Measurements from ENCODE around the gene CDK6.

The CDK6 gene

DNA sequence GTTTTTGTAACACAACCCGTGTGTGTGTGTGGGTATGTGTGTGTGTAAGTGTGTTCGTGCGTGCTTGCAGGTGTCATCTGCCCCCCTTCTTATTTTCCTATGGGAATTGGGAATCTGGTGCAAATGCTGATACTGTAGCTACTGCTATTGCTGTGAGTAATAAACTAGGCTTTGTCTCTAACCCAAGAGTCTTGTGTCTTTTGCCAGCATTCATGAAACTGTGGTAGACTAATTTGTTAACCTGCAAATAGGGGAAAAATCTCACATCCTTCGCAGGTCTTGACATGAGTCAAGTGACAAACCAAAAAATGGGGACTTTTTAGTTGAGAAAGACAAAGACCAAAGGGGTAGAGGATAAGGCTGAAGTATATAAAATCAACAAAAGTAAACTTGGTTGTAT is 188.3 kb downstream of the CDK6 start:
- 100% methylated on average over 1 of the region's 4 CpGs for WGBS (ENCODE audit: insufficient coverage)
- DNase-seq = no peak
- H3K9me3 ChIP-seq (ENCODE audit: control extremely low read depth in 1 of 5, control insufficient read depth in 4 of 5, insufficient read depth in 2 of 5, low read depth in 1 of 5, low read length in 4 of 5) = no peaks in the 10 kb centered on the region
- CTCF ChIA-PET = interaction anchor here (0.8 to 1.6 kb wide), 2 partner anchors 27 to 185 kb away, joined by 3 read pairs; no protein-coding TSS in a partner anchor
- H3K27me3 ChIP-seq (replicated peaks in 2 of 5; ENCODE audit: control insufficient read depth in 4 of 5, insufficient read depth in 5 of 5, low read length in 4 of 5) = no peaks in the 10 kb centered on the region
- H3K36me3 ChIP-seq (ENCODE audit: control insufficient read depth in 4 of 4, insufficient read depth in 4 of 4, low read length in 3 of 4) = peaks cover 18 to 58% (median 30%) of the 10 kb centered on the region in 4 experiments
- H3K27ac ChIP-seq (ENCODE audit: insufficient read depth in 1 of 2, low read depth in 1 of 2, low read length in 2 of 2, poor library complexity in 1 of 2, severe bottlenecking in 2 of 2) = peak overlapping the region in 1 of 2 experiments; percentile 37
- H3K4me3 ChIP-seq (ENCODE audit: control insufficient read depth in 1 of 7, extremely low read depth in 1 of 7, insufficient read depth in 4 of 7, low read depth in 2 of 7, low read length in 6 of 7) = no peak overlapping the region
- POLR2A ChIA-PET = no interaction called here
- peaks cover 16 to 70% (median 44%) of the 10 kb centered on the region in 4 experiments for H3K4me1 ChIP-seq (ENCODE audit: control extremely low read depth in 1 of 4, control insufficient read depth in 4 of 4, insufficient read depth in 4 of 4, low read length in 3 of 4)

DNA sequence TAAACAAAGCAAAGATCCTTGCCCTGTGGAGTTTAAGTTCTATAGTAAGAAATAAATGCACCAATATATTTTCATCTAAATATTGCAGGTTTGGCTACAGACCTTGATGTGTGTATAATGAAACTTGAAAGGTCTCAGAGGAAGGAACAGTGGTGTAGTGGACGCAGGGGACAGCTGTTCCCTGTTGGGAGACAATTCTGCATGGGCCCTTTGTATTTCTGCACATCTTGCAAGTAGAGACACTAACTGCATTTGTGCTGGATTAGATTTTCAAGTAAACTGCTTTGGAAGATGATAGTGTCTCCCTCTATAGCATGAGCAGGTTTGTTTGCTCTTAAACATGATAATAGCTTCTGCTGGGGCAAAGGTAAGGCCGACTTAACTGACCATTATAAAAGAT is 188.7 kb downstream of the CDK6 start:
- Histone ChIP-seq H3K4me1 (ENCODE audit: control extremely low read depth in 1 of 4, control insufficient read depth in 4 of 4, insufficient read depth in 4 of 4, low read length in 3 of 4) (peaks cover 16 to 72% (median 48%) of the 10 kb centered on the region in 4 experiments), H3K9me3 (ENCODE audit: control extremely low read depth in 1 of 5, control insufficient read depth in 4 of 5, insufficient read depth in 2 of 5, low read depth in 1 of 5, low read length in 4 of 5) (no peaks in the 10 kb centered on the region), H3K36me3 (ENCODE audit: control insufficient read depth in 4 of 4, insufficient read depth in 4 of 4, low read length in 3 of 4) (peaks cover 17 to 54% (median 28%) of the 10 kb centered on the region in 4 experiments), H3K27me3 (replicated peaks in 2 of 5; ENCODE audit: control insufficient read depth in 4 of 5, insufficient read depth in 5 of 5, low read length in 4 of 5) (no peaks in the 10 kb centered on the region), H3K27ac (ENCODE audit: insufficient read depth in 1 of 2, low read depth in 1 of 2, low read length in 2 of 2, poor library complexity in 1 of 2, severe bottlenecking in 2 of 2) (peak overlapping the region in 1 of 2 experiments; percentile 37), H3K4me3 (ENCODE audit: control insufficient read depth in 1 of 7, extremely low read depth in 1 of 7, insufficient read depth in 4 of 7, low read depth in 2 of 7, low read length in 6 of 7) (no peak overlapping the region)
- WGBS (ENCODE audit: insufficient coverage) = 100% methylated on average over 1 of the region's 2 CpGs
- CTCF ChIA-PET = interaction anchor here (1.6 kb wide), 1 partner anchor 28 kb away, joined by 3 read pairs; no protein-coding TSS in a partner anchor
- DNase-seq = no peak
- POLR2A ChIA-PET = no interaction called here

DNA sequence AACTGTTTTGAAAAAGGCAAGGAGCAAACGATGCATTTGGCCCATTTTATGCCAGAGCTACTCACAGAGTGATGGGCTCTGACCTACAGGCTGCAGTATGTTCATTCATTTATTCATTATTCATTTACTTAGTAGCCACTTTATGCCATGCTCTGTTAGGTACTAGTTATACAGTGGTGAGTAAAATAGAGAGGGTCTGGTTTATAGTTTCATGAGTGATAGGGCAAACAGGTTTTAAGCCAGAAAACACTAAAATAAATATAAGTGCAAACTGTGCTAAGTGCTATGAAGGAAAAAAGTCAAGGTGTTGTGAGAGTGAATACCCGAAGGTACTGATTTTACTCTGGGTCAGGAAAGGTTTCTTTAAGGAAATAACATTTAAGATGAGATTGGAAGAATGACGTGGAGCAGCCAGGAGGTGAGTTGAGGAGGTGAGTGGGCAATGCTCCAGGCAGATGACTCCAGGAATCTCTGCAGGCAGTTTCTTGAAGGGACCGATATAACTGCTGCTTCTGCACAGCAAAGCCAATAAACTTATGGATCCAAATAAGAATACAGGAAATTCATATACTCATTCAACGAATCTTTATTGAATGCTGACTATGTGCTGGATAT is 189.3 kb downstream of the CDK6 start:
- H3K36me3 ChIP-seq (ENCODE audit: control insufficient read depth in 4 of 4, insufficient read depth in 4 of 4, low read length in 3 of 4) = peaks cover 17 to 52% (median 26%) of the 10 kb centered on the region in 4 experiments
- 100% methylated on average over 3 of the region's 5 CpGs for WGBS (ENCODE audit: insufficient coverage)
- H3K4me1 ChIP-seq (ENCODE audit: control extremely low read depth in 1 of 4, control insufficient read depth in 4 of 4, insufficient read depth in 4 of 4, low read length in 3 of 4) = peaks cover 17 to 78% (median 53%) of the 10 kb centered on the region in 4 experiments
- H3K27ac ChIP-seq (ENCODE audit: insufficient read depth in 1 of 2, low read depth in 1 of 2, low read length in 2 of 2, poor library complexity in 1 of 2, severe bottlenecking in 2 of 2) = peak overlapping the region; percentile 4 to 90
- no peak for DNase-seq
- no peak overlapping the region for H3K4me3 ChIP-seq (ENCODE audit: control insufficient read depth in 1 of 7, extremely low read depth in 1 of 7, insufficient read depth in 4 of 7, low read depth in 2 of 7, low read length in 6 of 7)
- ChIA-PET POLR2A (no interaction called here), CTCF (interaction anchor here (1.9 to 2.2 kb wide), 2 partner anchors 16 to 42 kb away, joined by 4 to 5 read pairs; no protein-coding TSS in a partner anchor)
- no peaks in the 10 kb centered on the region for H3K9me3 ChIP-seq (ENCODE audit: control extremely low read depth in 1 of 5, control insufficient read depth in 4 of 5, insufficient read depth in 2 of 5, low read depth in 1 of 5, low read length in 4 of 5)
- no peaks in the 10 kb centered on the region for H3K27me3 ChIP-seq (replicated peaks in 2 of 5; ENCODE audit: control insufficient read depth in 4 of 5, insufficient read depth in 5 of 5, low read length in 4 of 5)

DNA sequence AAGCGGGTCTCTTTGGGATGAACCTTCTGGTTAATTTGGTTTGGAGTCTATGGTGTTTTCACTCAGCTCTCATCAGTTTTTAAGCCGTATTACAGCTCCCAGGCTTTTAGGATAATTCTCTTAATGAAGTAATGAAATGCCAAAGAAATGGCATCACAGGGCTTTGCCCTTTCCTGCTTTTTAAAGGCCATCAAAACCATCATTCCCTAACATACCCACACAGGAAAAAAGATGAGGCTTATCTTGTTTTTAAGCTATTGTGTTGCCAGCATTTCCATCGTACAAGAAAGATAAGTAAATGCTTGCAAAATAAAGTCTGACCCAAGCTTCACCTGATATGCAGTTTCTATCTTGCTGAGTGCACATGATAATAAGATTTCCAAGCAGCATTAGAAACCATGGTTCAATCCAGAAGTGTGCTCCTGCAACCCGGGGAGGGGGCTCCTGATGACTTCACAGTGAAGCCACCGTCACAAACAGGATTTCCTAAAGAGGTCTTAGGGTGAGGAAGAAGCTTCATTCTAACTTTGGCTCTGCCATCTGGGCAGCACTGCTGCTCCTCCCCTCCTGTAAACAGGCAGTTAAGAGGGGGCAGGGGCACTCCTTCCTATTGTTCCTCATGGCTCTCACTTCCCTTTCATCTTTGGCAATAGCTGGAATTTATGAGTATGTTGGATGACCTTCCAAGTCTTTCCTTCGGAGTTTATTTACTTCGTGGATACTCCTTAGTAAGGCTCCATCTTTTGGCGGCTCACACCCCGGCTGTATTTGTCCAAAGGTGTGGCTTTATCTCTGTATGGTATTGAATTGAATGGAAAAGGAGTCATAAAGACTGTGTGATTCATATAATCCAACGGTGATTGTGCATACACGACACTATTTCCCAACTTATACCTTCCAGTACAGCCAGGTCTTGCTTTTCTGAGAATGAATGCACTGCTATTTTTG is 191.0 kb downstream of the CDK6 start:
- CTCF ChIA-PET = interaction anchor here (0.6 to 3.5 kb wide), 11 partner anchors 7 to 185 kb away, joined by 3 to 22 read pairs (median 4); no protein-coding TSS in a partner anchor
- Histone ChIP-seq H3K27me3 (replicated peaks in 2 of 5; ENCODE audit: control insufficient read depth in 4 of 5, insufficient read depth in 5 of 5, low read length in 4 of 5) (no peaks in the 10 kb centered on the region), H3K27ac (ENCODE audit: insufficient read depth in 1 of 2, low read depth in 1 of 2, low read length in 2 of 2, poor library complexity in 1 of 2, severe bottlenecking in 2 of 2) (peak overlapping the region; percentile 59 to 90), H3K4me3 (ENCODE audit: control insufficient read depth in 1 of 7, extremely low read depth in 1 of 7, insufficient read depth in 4 of 7, low read depth in 2 of 7, low read length in 6 of 7) (peak overlapping the region in 1 of 7 experiments; percentile 10), H3K36me3 (ENCODE audit: control insufficient read depth in 4 of 4, insufficient read depth in 4 of 4, low read length in 3 of 4) (peaks cover 14 to 48% (median 22%) of the 10 kb centered on the region in 4 experiments), H3K4me1 (ENCODE audit: control extremely low read depth in 1 of 4, control insufficient read depth in 4 of 4, insufficient read depth in 4 of 4, low read length in 3 of 4) (peaks cover 27 to 95% (median 65%) of the 10 kb centered on the region in 4 experiments), H3K9me3 (ENCODE audit: control extremely low read depth in 1 of 5, control insufficient read depth in 4 of 5, insufficient read depth in 2 of 5, low read depth in 1 of 5, low read length in 4 of 5) (no peaks in the 10 kb centered on the region)
- WGBS (ENCODE audit: insufficient coverage) = 47% methylated on average over 3 of the region's 11 CpGs
- POLR2A ChIA-PET = interaction anchor here (0.6 to 1.0 kb wide), 5 partner anchors 10 to 189 kb away, joined by 3 to 5 read pairs (median 3); no protein-coding TSS in a partner anchor
- peak in 2 of 3 donors; percentile 77 to 79 for DNase-seq

DNA sequence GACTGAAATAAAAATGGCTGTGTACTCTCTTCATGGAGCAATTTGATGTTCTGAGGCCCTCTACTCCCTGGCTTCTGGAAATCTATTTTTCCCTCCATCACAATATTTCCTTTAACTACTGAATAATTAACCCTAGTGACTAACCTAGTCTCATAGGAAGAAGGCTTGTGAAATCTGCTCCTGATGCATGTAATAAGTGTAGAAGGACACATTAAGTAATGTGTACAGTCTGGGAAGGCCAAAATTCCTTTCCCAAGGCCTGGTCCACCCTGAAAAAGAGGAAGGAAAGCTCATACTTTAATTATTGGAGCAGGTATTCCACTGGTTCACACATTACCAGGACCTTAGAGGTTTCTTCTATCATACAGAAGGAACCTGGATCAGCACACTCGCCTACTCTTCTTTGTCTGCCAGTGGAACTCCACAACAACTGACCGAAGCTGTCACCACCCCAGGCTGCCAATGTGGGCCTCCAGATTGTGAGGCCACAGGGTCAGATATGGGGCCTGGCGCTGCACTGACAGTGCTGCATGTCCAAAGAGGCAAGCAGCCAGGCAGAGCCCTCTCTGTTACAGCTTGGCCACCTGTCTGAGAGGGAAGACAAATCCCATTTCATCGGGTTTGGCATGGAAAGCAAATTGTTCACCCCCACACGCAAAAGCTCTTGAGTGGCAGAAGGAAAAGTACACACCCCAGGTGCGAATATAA is 191.8 kb downstream of the CDK6 start:
- CTCF ChIA-PET = interaction anchor here (1.0 to 3.5 kb wide), 10 partner anchors 8 to 188 kb away, joined by 3 to 22 read pairs (median 5); no protein-coding TSS in a partner anchor
- POLR2A ChIA-PET = interaction anchor here (0.8 kb wide), 1 partner anchor 22 kb away, joined by 3 read pairs; no protein-coding TSS in a partner anchor
- no peaks in the 10 kb centered on the region for H3K9me3 ChIP-seq (ENCODE audit: control extremely low read depth in 1 of 5, control insufficient read depth in 4 of 5, insufficient read depth in 2 of 5, low read depth in 1 of 5, low read length in 4 of 5)
- no peak for DNase-seq
- peaks cover 27 to 97% (median 74%) of the 10 kb centered on the region in 4 experiments for H3K4me1 ChIP-seq (ENCODE audit: control extremely low read depth in 1 of 4, control insufficient read depth in 4 of 4, insufficient read depth in 4 of 4, low read length in 3 of 4)
- peaks cover 11 to 43% (median 18%) of the 10 kb centered on the region in 4 experiments for H3K36me3 ChIP-seq (ENCODE audit: control insufficient read depth in 4 of 4, insufficient read depth in 4 of 4, low read length in 3 of 4)
- H3K27me3 ChIP-seq (replicated peaks in 2 of 5; ENCODE audit: control insufficient read depth in 4 of 5, insufficient read depth in 5 of 5, low read length in 4 of 5) = no peaks in the 10 kb centered on the region
- peak overlapping the region; percentile 59 to 90 for H3K27ac ChIP-seq (ENCODE audit: insufficient read depth in 1 of 2, low read depth in 1 of 2, low read length in 2 of 2, poor library complexity in 1 of 2, severe bottlenecking in 2 of 2)
- 86% methylated on average over 4 of the region's 6 CpGs for WGBS (ENCODE audit: insufficient coverage)
- H3K4me3 ChIP-seq (ENCODE audit: control insufficient read depth in 1 of 7, extremely low read depth in 1 of 7, insufficient read depth in 4 of 7, low read depth in 2 of 7, low read length in 6 of 7) = peak overlapping the region in 1 of 7 experiments; percentile 10

DNA sequence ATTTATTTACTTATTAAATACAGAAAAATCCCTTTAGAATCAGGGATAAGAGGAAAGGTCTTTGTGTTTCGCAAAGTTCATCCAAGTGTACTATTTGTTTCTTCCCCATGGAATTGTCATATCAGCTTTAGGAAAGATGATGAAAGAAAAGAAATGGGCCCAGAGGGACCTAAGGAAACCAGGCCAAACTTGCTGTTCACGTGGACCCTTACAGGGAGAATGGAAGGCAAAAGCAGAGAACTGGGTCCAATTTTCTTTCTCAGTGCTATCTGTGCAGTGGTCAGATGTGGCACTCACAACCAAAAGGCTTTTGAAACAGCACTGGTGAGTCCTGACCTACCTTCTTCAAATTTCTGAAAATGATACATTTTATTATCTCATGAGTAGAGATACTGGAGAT is 192.6 kb downstream of the CDK6 start:
- no peaks in the 10 kb centered on the region for H3K27me3 ChIP-seq (replicated peaks in 2 of 5; ENCODE audit: control insufficient read depth in 4 of 5, insufficient read depth in 5 of 5, low read length in 4 of 5)
- DNase-seq = no peak
- peaks cover 11 to 46% (median 18%) of the 10 kb centered on the region in 4 experiments for H3K36me3 ChIP-seq (ENCODE audit: control insufficient read depth in 4 of 4, insufficient read depth in 4 of 4, low read length in 3 of 4)
- ChIA-PET CTCF (interaction anchor here (1.0 to 3.5 kb wide), 7 partner anchors 9 to 189 kb away, joined by 3 to 22 read pairs (median 7); no protein-coding TSS in a partner anchor), POLR2A (interaction anchor here (1.1 kb wide), 1 partner anchor 124 kb away, joined by 3 read pairs; no protein-coding TSS in a partner anchor)
- H3K9me3 ChIP-seq (ENCODE audit: control extremely low read depth in 1 of 5, control insufficient read depth in 4 of 5, insufficient read depth in 2 of 5, low read depth in 1 of 5, low read length in 4 of 5) = no peaks in the 10 kb centered on the region
- H3K4me3 ChIP-seq (ENCODE audit: control insufficient read depth in 1 of 7, extremely low read depth in 1 of 7, insufficient read depth in 4 of 7, low read depth in 2 of 7, low read length in 6 of 7) = no peak overlapping the region
- peaks cover 33 to 98% (median 81%) of the 10 kb centered on the region in 4 experiments for H3K4me1 ChIP-seq (ENCODE audit: control extremely low read depth in 1 of 4, control insufficient read depth in 4 of 4, insufficient read depth in 4 of 4, low read length in 3 of 4)
- WGBS (ENCODE audit: insufficient coverage) = 100% methylated on average over 2 of the region's 2 CpGs
- peak overlapping the region; percentile 88 to 90 for H3K27ac ChIP-seq (ENCODE audit: insufficient read depth in 1 of 2, low read depth in 1 of 2, low read length in 2 of 2, poor library complexity in 1 of 2, severe bottlenecking in 2 of 2)

Measured in common myeloid progenitor, CD34-positive (primary cell).